ENCODE measurements around the gene PTPRJ.

Gene PTPRJ

GRCh38 chr11:48087974-48088681 lies 107.8 kb downstream of the PTPRJ start:
- no peak overlapping the region for H2AFZ ChIP-seq (ENCODE audit: low read depth, low read length)
- no peaks in the 10 kb centered on the region for H3K27me3 ChIP-seq (ENCODE audit: insufficient read depth, low read length)
- peaks cover 12% of the 10 kb centered on the region for H3K4me1 ChIP-seq (ENCODE audit: insufficient read depth, low read length)
- H3K9me3 ChIP-seq (ENCODE audit: low read length) = no peaks in the 10 kb centered on the region
- H3K4me3 ChIP-seq (ENCODE audit: low read length) = no peak overlapping the region
- no peaks in the 10 kb centered on the region for H3K36me3 ChIP-seq (ENCODE audit: insufficient read depth, low read length)

- H2AFZ ChIP-seq (ENCODE audit: low read depth, low read length) = no peak overlapping the region
- H3K4me1 ChIP-seq (ENCODE audit: insufficient read depth, low read length) = peaks cover 13% of the 10 kb centered on the region
- H3K36me3 ChIP-seq (ENCODE audit: insufficient read depth, low read length) = no peaks in the 10 kb centered on the region
- H3K4me3 ChIP-seq (ENCODE audit: low read length) = no peak overlapping the region
- no peaks in the 10 kb centered on the region for H3K9me3 ChIP-seq (ENCODE audit: low read length)
- H3K27me3 ChIP-seq (ENCODE audit: insufficient read depth, low read length) = no peaks in the 10 kb centered on the region
These were observed 108.3 kb downstream of the PTPRJ start for GRCh38 chr11:48088682-48089050.

GRCh38 chr11:48090174-48090573 lies 109.8 kb downstream of the PTPRJ start:
- H3K36me3 ChIP-seq (ENCODE audit: insufficient read depth, low read length) = no peaks in the 10 kb centered on the region
- no peaks in the 10 kb centered on the region for H3K27me3 ChIP-seq (ENCODE audit: insufficient read depth, low read length)
- no peaks in the 10 kb centered on the region for H3K9me3 ChIP-seq (ENCODE audit: low read length)
- no peak overlapping the region for H2AFZ ChIP-seq (ENCODE audit: low read depth, low read length)
- no peak overlapping the region for H3K4me3 ChIP-seq (ENCODE audit: low read length)
- H3K4me1 ChIP-seq (ENCODE audit: insufficient read depth, low read length) = peaks cover 26% of the 10 kb centered on the region

- no peak overlapping the region for H2AFZ ChIP-seq (ENCODE audit: low read depth, low read length)
- no peak overlapping the region for H3K4me3 ChIP-seq (ENCODE audit: low read length)
- no peaks in the 10 kb centered on the region for H3K27me3 ChIP-seq (ENCODE audit: insufficient read depth, low read length)
- H3K4me1 ChIP-seq (ENCODE audit: insufficient read depth, low read length) = peaks cover 33% of the 10 kb centered on the region
- H3K36me3 ChIP-seq (ENCODE audit: insufficient read depth, low read length) = no peaks in the 10 kb centered on the region
- H3K9me3 ChIP-seq (ENCODE audit: low read length) = no peaks in the 10 kb centered on the region
These were observed 111.2 kb downstream of the PTPRJ start for GRCh38 chr11:48091426-48092102.

GRCh38 chr11:48093323-48093722 lies 113.0 kb downstream of the PTPRJ start:
- H3K4me1 ChIP-seq (ENCODE audit: insufficient read depth, low read length) = peaks cover 24% of the 10 kb centered on the region
- H3K9me3 ChIP-seq (ENCODE audit: low read length) = no peaks in the 10 kb centered on the region
- no peaks in the 10 kb centered on the region for H3K27me3 ChIP-seq (ENCODE audit: insufficient read depth, low read length)
- H3K4me3 ChIP-seq (ENCODE audit: low read length) = no peak overlapping the region
- H2AFZ ChIP-seq (ENCODE audit: low read depth, low read length) = no peak overlapping the region
- no peaks in the 10 kb centered on the region for H3K36me3 ChIP-seq (ENCODE audit: insufficient read depth, low read length)

GRCh38 chr11:48093795-48094642 lies 113.7 kb downstream of the PTPRJ start:
- no peaks in the 10 kb centered on the region for H3K27me3 ChIP-seq (ENCODE audit: insufficient read depth, low read length)
- no peaks in the 10 kb centered on the region for H3K9me3 ChIP-seq (ENCODE audit: low read length)
- H3K36me3 ChIP-seq (ENCODE audit: insufficient read depth, low read length) = no peaks in the 10 kb centered on the region
- H2AFZ ChIP-seq (ENCODE audit: low read depth, low read length) = no peak overlapping the region
- H3K4me1 ChIP-seq (ENCODE audit: insufficient read depth, low read length) = peaks cover 21% of the 10 kb centered on the region
- no peak overlapping the region for H3K4me3 ChIP-seq (ENCODE audit: low read length)

GRCh38 chr11:48094643-48095339 lies 114.4 kb downstream of the PTPRJ start:
- Histone ChIP-seq H3K9me3 (ENCODE audit: low read length) (no peaks in the 10 kb centered on the region), H3K36me3 (ENCODE audit: insufficient read depth, low read length) (no peaks in the 10 kb centered on the region), H3K4me1 (ENCODE audit: insufficient read depth, low read length) (peaks cover 21% of the 10 kb centered on the region), H3K27me3 (ENCODE audit: insufficient read depth, low read length) (no peaks in the 10 kb centered on the region), H2AFZ (ENCODE audit: low read depth, low read length) (no peak overlapping the region), H3K4me3 (ENCODE audit: low read length) (no peak overlapping the region)

GRCh38 chr11:48095779-48096470 lies 115.6 kb downstream of the PTPRJ start:
- H3K9me3 ChIP-seq (ENCODE audit: low read length) = no peaks in the 10 kb centered on the region
- H3K4me3 ChIP-seq (ENCODE audit: low read length) = no peak overlapping the region
- H3K4me1 ChIP-seq (ENCODE audit: insufficient read depth, low read length) = peaks cover 21% of the 10 kb centered on the region
- no peak overlapping the region for H2AFZ ChIP-seq (ENCODE audit: low read depth, low read length)
- no peaks in the 10 kb centered on the region for H3K36me3 ChIP-seq (ENCODE audit: insufficient read depth, low read length)
- no peaks in the 10 kb centered on the region for H3K27me3 ChIP-seq (ENCODE audit: insufficient read depth, low read length)

GRCh38 chr11:48096588-48097525 lies 116.5 kb downstream of the PTPRJ start:
- Histone ChIP-seq H3K27me3 (ENCODE audit: insufficient read depth, low read length) (no peaks in the 10 kb centered on the region), H3K9me3 (ENCODE audit: low read length) (no peaks in the 10 kb centered on the region), H3K4me1 (ENCODE audit: insufficient read depth, low read length) (peaks cover 30% of the 10 kb centered on the region), H3K36me3 (ENCODE audit: insufficient read depth, low read length) (no peaks in the 10 kb centered on the region), H3K4me3 (ENCODE audit: low read length) (no peak overlapping the region), H2AFZ (ENCODE audit: low read depth, low read length) (no peak overlapping the region)

GRCh38 chr11:48098024-48098423 lies 117.7 kb downstream of the PTPRJ start:
- no peaks in the 10 kb centered on the region for H3K27me3 ChIP-seq (ENCODE audit: insufficient read depth, low read length)
- H3K4me3 ChIP-seq (ENCODE audit: low read length) = no peak overlapping the region
- no peaks in the 10 kb centered on the region for H3K9me3 ChIP-seq (ENCODE audit: low read length)
- H3K4me1 ChIP-seq (ENCODE audit: insufficient read depth, low read length) = peaks cover 36% of the 10 kb centered on the region
- H3K36me3 ChIP-seq (ENCODE audit: insufficient read depth, low read length) = no peaks in the 10 kb centered on the region
- no peak overlapping the region for H2AFZ ChIP-seq (ENCODE audit: low read depth, low read length)

GRCh38 chr11:48099916-48100446 lies 119.6 kb downstream of the PTPRJ start:
- Histone ChIP-seq H3K4me1 (ENCODE audit: insufficient read depth, low read length) (peaks cover 36% of the 10 kb centered on the region), H3K36me3 (ENCODE audit: insufficient read depth, low read length) (no peaks in the 10 kb centered on the region), H3K27me3 (ENCODE audit: insufficient read depth, low read length) (no peaks in the 10 kb centered on the region)

More at GRCh38 chr11:48099916-48100446, 119.6 kb downstream of the PTPRJ start:
- H3K9me3 ChIP-seq (ENCODE audit: low read length) = no peaks in the 10 kb centered on the region
- H2AFZ ChIP-seq (ENCODE audit: low read depth, low read length) = no peak overlapping the region
- no peak overlapping the region for H3K4me3 ChIP-seq (ENCODE audit: low read length)

Data from neuron (in vitro differentiated cells).